Left ventricle myocardium inferior (tissue), 1 donor: ENCODE results near the gene CLSTN2. TPM values are rescaled to one million over a fixed set of nuclear protein-coding genes. Genes with fewer than 3 reads are reported as not detected.

ENCODE experiments used
- DNase-seq: peaks from one replicate; pipeline ENCODE4 v3.0.0-alpha.2; 2020
- H3K27ac ChIP-seq: fragments of 200-600 bp; replicated peaks from 2 replicates; pipeline ENCODE4 v1.8.0; 2021
- H3K27me3 ChIP-seq: fragments of 200-600 bp; 2 replicates; pipeline ENCODE4 v1.8.0; 2021; ENCODE audit warnings: low read depth
- H3K36me3 ChIP-seq: fragments of 200-600 bp; 2 replicates; pipeline ENCODE4 v1.8.0; 2021
- H3K4me1 ChIP-seq: fragments of 200-600 bp; 2 replicates; pipeline ENCODE4 v1.8.0; 2021
- H3K4me3 ChIP-seq: fragments of 200-600 bp; 2 replicates; pipeline ENCODE4 v1.8.0; 2021; ENCODE audit warnings: mild to moderate bottlenecking, moderate library complexity
- H3K9me3 ChIP-seq: fragments of 200-600 bp; replicated peaks from 2 replicates; pipeline ENCODE4 v1.8.0; 2021
- CTCF ChIP-seq: fragments of 200-600 bp; IDR thresholded peaks from 2 replicates; pipeline ENCODE4 v1.8.0; 2021; ENCODE audit warnings: antibody characterized with exemption, mild to moderate bottlenecking, borderline replicate concordance
- intact Hi-C: fragments of 100-400 bp; cut with micrococcal nuclease; formaldehyde crosslinking; loops from one replicate; pipeline ENCODE4 v1.11.0; 2022
- total RNA-seq: library from RNA; stranded (reverse); fragmentation: NEBNext Ultra II Directional; extraction: Animal tissue kit (Norgen Biotek cat#: 25700); gene quantifications from one replicate; pipeline ENCODE4 v1.2.1, GENCODE V29; 2021
- donor health status: DM: no; HTN: yes; CAD: no; lungs with severe emphysema.

Gene CLSTN2
- total RNA-seq, 1 donor from 2014 or later, result 7.0 TPM

- H3K4me1 ChIP-seq, result peaks cover 3% of the 10 kb centered on the region
- no peaks in the 10 kb centered on the region for H3K9me3 ChIP-seq
- DNase-seq, result no peak
- H3K4me3 ChIP-seq, result no peak overlapping the region
- H3K27me3 ChIP-seq, result no peaks in the 10 kb centered on the region
- no peak for TF ChIP-seq CTCF
- intact Hi-C loops, result no loop called here
- no peaks in the 10 kb centered on the region for H3K36me3 ChIP-seq
- no peak overlapping the region for H3K27ac ChIP-seq
Measured at GRCh38 chr3:140011611-140012277, 76.8 kb downstream of the CLSTN2 start.

GRCh38 chr3:140013220-140013619 lies 78.2 kb downstream of the CLSTN2 start:
- no peaks in the 10 kb centered on the region for H3K4me1 ChIP-seq
- H3K27ac ChIP-seq, result no peak overlapping the region
- intact Hi-C loops, result no loop called here
- no peaks in the 10 kb centered on the region for H3K9me3 ChIP-seq
- no peak for TF ChIP-seq CTCF
- DNase-seq, result no peak
- H3K4me3 ChIP-seq, result no peak overlapping the region
- no peaks in the 10 kb centered on the region for H3K27me3 ChIP-seq
- no peaks in the 10 kb centered on the region for H3K36me3 ChIP-seq

- Histone ChIP-seq H3K9me3 (no peaks in the 10 kb centered on the region), H3K4me3 (no peak overlapping the region), H3K4me1 (no peaks in the 10 kb centered on the region), H3K27ac (no peak overlapping the region), H3K36me3 (no peaks in the 10 kb centered on the region), H3K27me3 (no peaks in the 10 kb centered on the region)
- no peak for DNase-seq
- intact Hi-C loops, result no loop called here
- no peak for TF ChIP-seq CTCF
Measured at GRCh38 chr3:140014831-140015495, 80.0 kb downstream of the CLSTN2 start.

GRCh38 chr3:140015741-140016140 lies 80.8 kb downstream of the CLSTN2 start:
- no peaks in the 10 kb centered on the region for H3K27me3 ChIP-seq
- H3K27ac ChIP-seq, result no peak overlapping the region
- intact Hi-C loops, result no loop called here
- H3K4me3 ChIP-seq, result no peak overlapping the region
- H3K4me1 ChIP-seq, result no peaks in the 10 kb centered on the region
- DNase-seq, result no peak
- H3K36me3 ChIP-seq, result no peaks in the 10 kb centered on the region
- H3K9me3 ChIP-seq, result no peaks in the 10 kb centered on the region
- no peak for TF ChIP-seq CTCF

- H3K4me3 ChIP-seq, result no peak overlapping the region
- no peaks in the 10 kb centered on the region for H3K27me3 ChIP-seq
- no peak for DNase-seq
- no peaks in the 10 kb centered on the region for H3K36me3 ChIP-seq
- intact Hi-C loops, result no loop called here
- H3K27ac ChIP-seq, result no peak overlapping the region
- H3K9me3 ChIP-seq, result no peaks in the 10 kb centered on the region
- no peak for TF ChIP-seq CTCF
- H3K4me1 ChIP-seq, result peaks cover 18% of the 10 kb centered on the region
Measured at GRCh38 chr3:140018556-140018955, 83.6 kb downstream of the CLSTN2 start.
